WTC11 (cell line): Measurements from ENCODE around the gene PRICKLE1. TPM values are rescaled to one million over a fixed set of nuclear protein-coding genes. Genes with fewer than 3 reads are reported as not detected.
A peak's percentile ranks its signal among the peaks of the same experiment; 100 is the strongest.

Source experiments
- ATAC-seq: fragments of 200-7000 bp; cut with Tn5 transposase; 2 replicates; pipeline ENCODE4 v1.10.0; 2021; ENCODE audit warnings: mild to moderate bottlenecking, moderate library complexity
- CTCF ChIA-PET: fragments of 300-600 bp; sonication (Branson Sonifier 250); formaldehyde crosslinking; loops from one replicate; lab custom pipeline; 2021; ENCODE audit warnings: antibody characterized with exemption; lab: Charles Lee
- POLR2A ChIA-PET: fragments of 350-600 bp; sonication (Branson Sonifier 250); formaldehyde crosslinking; loops from one replicate; lab custom pipeline; 2021; ENCODE audit warnings: antibody characterized with exemption; lab: Charles Lee
- DNase-seq: peaks from one replicate; pipeline ENCODE4 v3.0.0; 2021; ENCODE audit warnings: low spot score
- H3K27ac Mint-ChIP-seq: 2 replicates; pipeline ENCODE4 v1.8.0; 2021; ENCODE audit warnings: mixed read lengths
- H3K27me3 Mint-ChIP-seq: 2 replicates; pipeline ENCODE4 v1.8.0; 2021; ENCODE audit warnings: low read depth, mild to moderate bottlenecking, moderate library complexity, mixed read lengths
- H3K36me3 Mint-ChIP-seq: 2 replicates; pipeline ENCODE4 v1.8.0; 2021; ENCODE audit warnings: mixed read lengths
- H3K4me1 Mint-ChIP-seq: 2 replicates; pipeline ENCODE4 v1.8.0; 2022; ENCODE audit warnings: mixed read lengths
- H3K4me3 Mint-ChIP-seq: 2 replicates; pipeline ENCODE4 v1.8.0; 2021; ENCODE audit warnings: mild to moderate bottlenecking, moderate library complexity, mixed read lengths
- H3K9me3 Mint-ChIP-seq: 2 replicates; pipeline ENCODE4 v1.8.0; 2021; ENCODE audit warnings: mixed read lengths
- AFF4 ChIP-seq: sonication (generic); formaldehyde crosslinking; IDR thresholded peaks from 2 replicates; pipeline ENCODE4 v1.8.1; 2023; ENCODE audit warnings: mild to moderate bottlenecking, missing genetic modification reagents, borderline replicate concordance
- CBFB ChIP-seq: sonication (generic); formaldehyde crosslinking; IDR thresholded peaks from 2 replicates; pipeline ENCODE4 v1.8.1; 2022; ENCODE audit warnings: mild to moderate bottlenecking, low read depth, missing genetic modification reagents
- CTCF ChIP-seq: fragments of 200-600 bp; IDR thresholded peaks from 2 replicates; pipeline ENCODE4 v1.8.0; 2022; ENCODE audit warnings: antibody characterized with exemption
- ESRRA ChIP-seq: sonication (generic); formaldehyde crosslinking; IDR thresholded peaks from 2 replicates; pipeline ENCODE4 v1.8.1; 2022; ENCODE audit warnings: mild to moderate bottlenecking, missing genetic modification reagents, borderline replicate concordance
- ETV6 ChIP-seq: sonication (generic); formaldehyde crosslinking; IDR thresholded peaks from 2 replicates; pipeline ENCODE4 v1.8.1; 2022; ENCODE audit warnings: mild to moderate bottlenecking, missing genetic modification reagents
- GABPB1 ChIP-seq: sonication (generic); formaldehyde crosslinking; IDR thresholded peaks from 2 replicates; pipeline ENCODE4 v1.8.1; 2023; ENCODE audit warnings: mild to moderate bottlenecking, missing genetic modification reagents
- HMGA2 ChIP-seq: fragments of 250-450 bp; sonication (Bioruptor Pico); IDR thresholded peaks from 2 replicates; pipeline ENCODE4 v1.4.0; 2021; ENCODE audit warnings: mild to moderate bottlenecking, moderate library complexity
- KAT7 ChIP-seq: sonication (generic); formaldehyde crosslinking; IDR thresholded peaks from 2 replicates; pipeline ENCODE4 v1.8.1; 2023; ENCODE audit warnings: missing genetic modification reagents, mild to moderate bottlenecking, borderline replicate concordance
- MLX ChIP-seq: sonication (generic); formaldehyde crosslinking; IDR thresholded peaks from 2 replicates; pipeline ENCODE4 v1.8.1; 2023; ENCODE audit warnings: mild to moderate bottlenecking, missing genetic modification reagents, moderate library complexity
- NR2C2 ChIP-seq: sonication (generic); formaldehyde crosslinking; IDR thresholded peaks from 2 replicates; pipeline ENCODE4 v1.8.0; 2022; ENCODE audit warnings: mild to moderate bottlenecking, missing genetic modification reagents
- PRDM15 ChIP-seq: sonication (generic); formaldehyde crosslinking; IDR thresholded peaks from 2 replicates; pipeline ENCODE4 v1.8.0; 2022; ENCODE audit warnings: missing genetic modification reagents
- RORB ChIP-seq: fragments of 250-450 bp; sonication (Bioruptor Pico); IDR thresholded peaks from 2 replicates; pipeline ENCODE4 v1.9.0; 2021; ENCODE audit warnings: mild to moderate bottlenecking
- SP1 ChIP-seq: sonication (generic); formaldehyde crosslinking; conservative IDR thresholded peaks from 2 replicates; pipeline ENCODE4 v1.8.1; 2022; ENCODE audit warnings: missing genetic modification reagents
- TEAD1 ChIP-seq: sonication (generic); formaldehyde crosslinking; IDR thresholded peaks from 2 replicates; pipeline ENCODE4 v1.8.0; 2022; ENCODE audit warnings: mild to moderate bottlenecking, missing genetic modification reagents
- ZBTB21 ChIP-seq: sonication (generic); formaldehyde crosslinking; IDR thresholded peaks from 2 replicates; pipeline ENCODE4 v1.8.1; 2023; ENCODE audit warnings: mild to moderate bottlenecking, missing genetic modification reagents, borderline replicate concordance
- ZNF219 ChIP-seq: sonication (generic); formaldehyde crosslinking; IDR thresholded peaks from 2 replicates; pipeline ENCODE4 v1.8.0; 2023; ENCODE audit warnings: missing genetic modification reagents, mild to moderate bottlenecking, borderline replicate concordance
- ZNF232 ChIP-seq: sonication (generic); formaldehyde crosslinking; IDR thresholded peaks from 2 replicates; pipeline ENCODE4 v1.8.0; 2022; ENCODE audit warnings: mild to moderate bottlenecking, missing genetic modification reagents
- total RNA-seq: library from RNA; stranded (reverse); gene quantifications from 3 replicates; pipeline ENCODE4 v1.2.3, GENCODE V29; 2021

PRICKLE1 gene
- total RNA-seq, 1 experiment from 2014 or later, result 11.7 TPM

- POLR2A ChIA-PET, result interaction anchor here (1.5 kb wide), 1 partner anchor 85 kb away, joined by 4 read pairs; no protein-coding TSS in a partner anchor
- CTCF ChIA-PET, result interaction anchor here (0.5 to 2.2 kb wide), 20 partner anchors 9 to 770 kb away, joined by 3 to 75 read pairs (median 4); no protein-coding TSS in a partner anchor
- no peak for DNase-seq
These were observed 20.3 kb downstream of the PRICKLE1 start for GRCh38 chr12:42568952-42569915.

GRCh38 chr12:42565633-42566032, 23.9 kb downstream of the PRICKLE1 start:
- no peak for TF ChIP-seq KAT7 (CRISPR knock-in tag)
- ATAC-seq (peak; percentile 84), DNase-seq (no peak)
- Mint-ChIP-seq H3K36me3 (0 out of 2 replicates have a peak, but pooled peaks cover 3% of the 10 kb centered on the region), H3K4me1 (peaks cover 35% of the 10 kb centered on the region), H3K27me3 (peaks cover 22% of the 10 kb centered on the region), H3K4me3 (no peak overlapping the region), H3K27ac (no peak overlapping the region), H3K9me3 (peaks cover 9% of the 10 kb centered on the region)
- ChIA-PET CTCF (interaction anchor here (1.1 to 2.6 kb wide), 4 partner anchors 13 to 194 kb away, joined by 3 to 39 read pairs (median 4); no protein-coding TSS in a partner anchor), POLR2A (no interaction called here)

More at GRCh38 chr12:42568952-42569915, 20.3 kb downstream of the PRICKLE1 start:
- Mint-ChIP-seq H3K4me3 (no peak overlapping the region), H3K9me3 (peaks cover 5% of the 10 kb centered on the region), H3K36me3 (0 out of 2 replicates have a peak, but pooled peaks cover 2% of the 10 kb centered on the region), H3K4me1 (peaks cover 32% of the 10 kb centered on the region), H3K27me3 (peaks cover 22% of the 10 kb centered on the region), H3K27ac (no peak overlapping the region)
- ATAC-seq, result no peak; the same call in 1 of the 2 replicates
- TF ChIP-seq PRDM15 (CRISPR knock-in tag) (no peak), TEAD1 (CRISPR knock-in tag) (no peak), HMGA2 (CRISPR knock-in tag) (no peak), ZNF232 (no peak), CBFB (CRISPR knock-in tag) (no peak), ZNF219 (CRISPR knock-in tag) (no peak), CTCF (peak; percentile 27)
- TF ChIP-seq, all 79 proteins: peak for 1

- ChIA-PET CTCF (interaction anchor here (1.1 to 2.6 kb wide), 3 partner anchors 82 to 193 kb away, joined by 4 to 39 read pairs (median 4); no protein-coding TSS in a partner anchor), POLR2A (no interaction called here)
- H3K4me1 Mint-ChIP-seq, result peaks cover 32% of the 10 kb centered on the region
- DNase-seq (no peak), ATAC-seq (peak; percentile 43; the same call in 1 of the 2 replicates)
- peaks cover 22% of the 10 kb centered on the region for H3K27me3 Mint-ChIP-seq
- H3K27ac Mint-ChIP-seq, result peak overlapping the region; percentile 71
- H3K9me3 Mint-ChIP-seq, result peaks cover 9% of the 10 kb centered on the region
- H3K36me3 Mint-ChIP-seq, result 0 out of 2 replicates have a peak, but pooled peaks cover 3% of the 10 kb centered on the region
- no peak overlapping the region; the same call in 1 of the 2 replicates for H3K4me3 Mint-ChIP-seq
- no peak for TF ChIP-seq ESRRA (CRISPR knock-in tag)
- no peak for TF ChIP-seq SP1 (CRISPR knock-in tag)
- TF ChIP-seq MLX (CRISPR knock-in tag), result no peak
- TF ChIP-seq AFF4 (CRISPR knock-in tag), result no peak
- no peak for TF ChIP-seq NR2C2 (CRISPR knock-in tag)
- no peak for TF ChIP-seq ZBTB21
- no peak for TF ChIP-seq KAT7 (CRISPR knock-in tag)
- no peak for TF ChIP-seq RORB
- TF ChIP-seq GABPB1 (CRISPR knock-in tag), result no peak
- no peak for TF ChIP-seq CBFB (CRISPR knock-in tag)
- TF ChIP-seq ETV6 (CRISPR knock-in tag), result no peak
These were observed 24.6 kb downstream of the PRICKLE1 start for GRCh38 chr12:42564996-42565395.
